VCaP (cell line): Measurements from ENCODE around the gene LUZP2.

ENCODE experiments used
- H3K27ac ChIP-seq: fragments of 450-650 bp; 2 replicates; pipeline ENCODE4 v1.5.1; 2017
- CTCF ChIP-seq: fragments of 450-650 bp; conservative IDR thresholded peaks from 2 replicates; pipeline ENCODE4 v1.5.1; 2017; ENCODE audit warnings: mild to moderate bottlenecking, moderate library complexity

LUZP2 gene

GRCh38 chr11:24837112-24837511, 340.3 kb downstream of the LUZP2 start:
- no peak for TF ChIP-seq CTCF
- H3K27ac ChIP-seq = no peak overlapping the region; the same call in 1 of the 2 replicates

DNA sequence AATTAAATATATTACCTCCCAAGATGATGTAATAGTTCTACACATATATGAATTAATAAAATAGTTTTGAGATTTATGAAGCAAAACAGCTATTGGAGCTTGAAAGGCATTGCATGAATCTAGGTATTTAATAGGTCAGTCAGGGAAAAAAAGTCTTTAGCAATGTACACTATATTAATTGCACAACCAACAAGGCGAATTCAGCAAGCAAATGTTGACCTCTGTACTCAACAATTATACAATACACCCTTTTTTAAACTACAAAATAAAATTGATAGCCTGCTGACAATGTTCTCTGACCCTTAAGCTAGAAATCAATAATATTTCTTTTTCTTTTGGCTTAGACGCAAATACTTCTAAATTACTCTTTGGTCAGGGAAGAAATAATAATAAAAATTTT, 345.5 kb downstream of the LUZP2 start:
- H3K27ac ChIP-seq = no peak overlapping the region
- TF ChIP-seq CTCF = no peak

DNA sequence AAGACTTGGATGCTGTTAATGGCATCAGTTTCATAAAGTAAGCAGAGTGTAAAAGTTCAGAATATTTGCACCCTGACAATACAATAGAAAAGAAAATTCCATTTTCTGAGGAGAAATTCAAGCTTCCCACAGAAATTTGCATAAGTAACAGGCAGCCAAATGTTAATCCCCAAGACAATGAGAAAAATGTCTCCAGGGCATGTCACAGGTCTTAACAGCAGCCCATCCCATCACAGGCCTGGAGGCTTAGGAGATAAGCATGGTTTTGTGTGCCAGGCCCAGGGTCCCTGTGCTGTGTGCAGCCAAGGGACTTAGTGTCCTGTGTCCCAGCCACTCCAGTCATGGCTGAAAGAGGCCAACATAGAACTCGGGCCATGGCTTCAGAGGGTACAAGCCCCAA, 347.6 kb downstream of the LUZP2 start:
- TF ChIP-seq CTCF = no peak
- H3K27ac ChIP-seq = no peak overlapping the region

DNA sequence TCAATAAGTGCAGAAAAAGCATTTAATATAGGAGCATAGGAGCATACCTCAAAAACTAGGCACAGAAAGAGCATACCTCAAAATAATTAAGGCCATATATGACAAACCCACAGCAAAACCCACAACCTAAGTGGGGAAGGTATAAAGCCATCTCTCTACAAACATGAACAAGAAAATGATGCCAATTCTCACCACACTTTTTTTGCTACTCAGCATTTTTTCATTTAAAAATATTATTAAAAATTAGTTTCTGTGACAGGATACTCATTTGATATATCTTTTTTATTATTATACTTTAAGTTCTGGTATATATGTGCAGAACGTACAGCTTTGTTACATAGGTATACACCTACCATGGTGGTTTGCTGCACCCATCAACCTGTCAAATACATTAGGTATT, 352.0 kb downstream of the LUZP2 start:
- peak overlapping the region; percentile 66 for H3K27ac ChIP-seq
- no peak for TF ChIP-seq CTCF

GRCh38 chr11:24855951-24856350, 359.1 kb downstream of the LUZP2 start:
- TF ChIP-seq CTCF = no peak

DNA sequence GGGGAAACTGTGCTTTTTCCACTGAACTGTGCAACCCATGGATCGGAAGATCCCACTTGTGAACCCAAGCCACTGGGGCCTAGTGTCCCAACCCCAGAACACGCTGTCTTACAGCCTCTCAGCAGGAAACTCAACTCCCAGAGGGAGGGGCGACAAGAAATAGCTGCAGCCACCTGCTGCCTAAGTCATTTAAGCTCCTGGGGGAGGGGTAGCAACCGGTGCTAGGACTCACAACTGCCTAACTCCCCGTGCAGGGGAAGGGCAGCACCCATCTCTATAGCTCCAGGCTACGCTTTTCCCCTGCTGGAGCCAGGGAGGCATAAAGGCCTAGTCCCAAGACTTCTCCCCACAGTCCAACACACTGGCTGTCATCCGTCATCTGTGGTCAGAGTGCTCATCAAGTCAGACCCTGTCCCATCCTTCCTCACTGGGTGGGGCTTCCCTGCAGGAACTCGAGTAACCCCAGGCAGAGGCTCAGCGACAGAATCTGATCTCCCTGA, 363.0 kb downstream of the LUZP2 start:
- TF ChIP-seq CTCF = no peak
- no peak overlapping the region for H3K27ac ChIP-seq

More at GRCh38 chr11:24855951-24856350, 359.1 kb downstream of the LUZP2 start:
- H3K27ac ChIP-seq = no peak overlapping the region

DNA sequence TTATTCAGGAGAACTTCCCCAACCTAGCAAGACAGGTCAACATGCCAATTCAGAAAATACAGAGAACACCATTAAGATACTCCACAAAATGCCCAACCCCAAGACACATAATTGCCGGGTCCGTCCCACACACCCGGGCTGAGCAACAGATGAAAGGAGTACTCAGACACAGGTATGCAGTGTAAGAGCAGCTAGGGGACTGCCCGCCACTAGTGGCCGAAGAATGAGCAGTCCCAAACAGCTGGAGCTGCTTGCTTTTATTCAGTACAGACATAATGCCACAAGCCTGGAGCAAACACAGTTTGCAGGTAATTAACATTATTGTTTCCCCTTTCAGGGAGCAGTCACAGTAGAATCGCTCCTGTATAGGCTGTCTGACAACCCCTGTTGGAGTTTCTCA, 364.6 kb downstream of the LUZP2 start:
- TF ChIP-seq CTCF = no peak

GRCh38 chr11:24866743-24867142, 369.9 kb downstream of the LUZP2 start:
- no peak for TF ChIP-seq CTCF
- H3K27ac ChIP-seq = no peak overlapping the region

More for the DNA sequence above, 364.6 kb downstream of the LUZP2 start:
- no peak overlapping the region for H3K27ac ChIP-seq
